Testis (tissue), 2 donors: Measurements from ENCODE around the gene NRXN3.

ENCODE experiments used
- POLR2A ChIP-seq: fragments of 450-650 bp; IDR thresholded peaks from one replicate; pipeline ENCODE4 v1.6.1; 2017; ENCODE audit warnings: antibody characterized with exemption, mild to moderate bottlenecking, moderate library complexity
- TF ChIP-seq, protein P1 (sequence below), 3 experiments: fragments of 450-650 bp in 2 of 3; fragments of 200-600 bp in 1 of 3; sonication (generic) in 1 of 3; IDR thresholded peaks; one replicate each; pipeline ENCODE4 v1.5.1; 2016 to 2019; ENCODE audit warnings: antibody characterized with exemption in 3 of 3, mild to moderate bottlenecking in 2 of 3, moderate library complexity in 1 of 3

DNA sequence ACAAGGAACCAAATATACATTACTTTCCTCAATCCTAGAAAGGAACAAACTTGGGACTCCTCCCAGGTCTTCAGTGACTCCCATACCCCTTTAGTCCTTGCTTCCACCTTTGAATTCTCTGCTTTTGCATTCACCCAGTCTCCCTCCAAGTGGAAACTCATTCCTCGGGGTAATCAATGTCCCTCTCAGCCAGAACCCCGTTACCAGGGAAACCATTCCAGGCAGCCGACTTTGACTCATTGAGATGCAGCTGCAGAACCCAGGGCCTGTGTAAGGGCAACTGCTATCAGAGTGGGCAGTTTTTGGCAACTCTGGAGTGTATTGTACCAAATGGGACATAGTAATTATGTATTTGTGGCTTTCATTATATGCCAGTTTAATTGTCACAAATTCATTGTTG is 186.2 kb downstream of the NRXN3 start:
- TF ChIP-seq, protein P1, sequence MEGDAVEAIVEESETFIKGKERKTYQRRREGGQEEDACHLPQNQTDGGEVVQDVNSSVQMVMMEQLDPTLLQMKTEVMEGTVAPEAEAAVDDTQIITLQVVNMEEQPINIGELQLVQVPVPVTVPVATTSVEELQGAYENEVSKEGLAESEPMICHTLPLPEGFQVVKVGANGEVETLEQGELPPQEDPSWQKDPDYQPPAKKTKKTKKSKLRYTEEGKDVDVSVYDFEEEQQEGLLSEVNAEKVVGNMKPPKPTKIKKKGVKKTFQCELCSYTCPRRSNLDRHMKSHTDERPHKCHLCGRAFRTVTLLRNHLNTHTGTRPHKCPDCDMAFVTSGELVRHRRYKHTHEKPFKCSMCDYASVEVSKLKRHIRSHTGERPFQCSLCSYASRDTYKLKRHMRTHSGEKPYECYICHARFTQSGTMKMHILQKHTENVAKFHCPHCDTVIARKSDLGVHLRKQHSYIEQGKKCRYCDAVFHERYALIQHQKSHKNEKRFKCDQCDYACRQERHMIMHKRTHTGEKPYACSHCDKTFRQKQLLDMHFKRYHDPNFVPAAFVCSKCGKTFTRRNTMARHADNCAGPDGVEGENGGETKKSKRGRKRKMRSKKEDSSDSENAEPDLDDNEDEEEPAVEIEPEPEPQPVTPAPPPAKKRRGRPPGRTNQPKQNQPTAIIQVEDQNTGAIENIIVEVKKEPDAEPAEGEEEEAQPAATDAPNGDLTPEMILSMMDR (IDR thresholded peaks at IDR 0.05) = no peak
- TF ChIP-seq POLR2A = no peak
